22Rv1 (cell line): ENCODE results near the gene FAM184A.

Source experiments
- H3K27ac ChIP-seq: fragments of 450-650 bp; 2 replicates; pipeline ENCODE4 v1.5.1; 2017
- ZFX ChIP-seq: fragments of 450-650 bp; IDR thresholded peaks from 2 replicates; pipeline ENCODE4 v1.6.1; 2017; ENCODE audit warnings: antibody characterized with exemption, borderline replicate concordance
- TF ChIP-seq, protein P1 (sequence below): fragments of 450-650 bp; IDR thresholded peaks from 2 replicates; pipeline ENCODE4 v1.5.1; 2017; ENCODE audit warnings: mild to moderate bottlenecking

Gene FAM184A

DNA sequence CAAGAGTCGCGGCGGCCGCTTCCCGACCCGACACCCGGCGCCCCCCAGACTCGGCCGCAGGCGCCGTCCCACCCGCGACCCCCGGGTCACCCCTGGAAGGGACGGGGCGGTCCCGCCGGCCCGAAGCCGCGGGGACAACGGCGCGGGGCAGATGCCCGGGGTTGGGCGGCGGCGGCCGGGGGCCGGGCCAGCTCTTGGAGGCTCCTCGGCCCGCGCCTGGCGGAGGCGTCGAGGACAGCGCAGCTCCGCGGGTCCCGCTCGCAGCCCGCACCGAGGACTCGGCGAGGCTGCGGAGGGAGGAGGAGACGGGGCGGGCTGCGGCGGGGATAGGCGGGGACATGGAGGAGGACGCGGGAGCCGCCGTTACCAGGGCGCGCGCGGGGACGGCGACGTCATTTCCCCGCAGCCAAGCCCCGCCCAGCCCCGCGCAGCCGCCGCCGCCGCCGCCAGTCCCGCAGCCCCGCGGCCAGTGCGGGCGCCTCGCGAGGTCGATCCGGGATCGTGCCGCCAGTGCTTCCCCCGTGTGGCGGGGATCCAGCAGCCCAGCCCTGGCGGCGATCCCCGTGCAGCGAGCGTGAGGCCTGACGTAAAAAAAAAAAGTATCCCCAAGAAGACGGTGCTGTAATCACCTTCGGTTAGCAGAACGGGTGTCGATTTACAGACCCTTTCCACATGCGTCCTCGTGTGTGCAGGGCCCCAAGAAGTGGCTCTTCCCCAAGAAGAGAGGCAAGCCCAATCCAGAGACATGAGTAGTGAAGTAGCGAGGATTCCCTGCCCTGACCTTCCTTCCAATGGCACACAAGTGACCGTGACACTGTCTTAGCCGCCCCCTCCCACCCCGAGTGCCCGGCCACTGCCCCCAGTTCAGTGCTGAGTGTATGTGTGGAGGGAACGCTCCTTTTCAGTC is at the start of gene FAM184A:
Gene FAM184A, minus strand, starts transcription at position 289 of the 907 bp plus-strand sequence. CDS start 365 bp downstream, outside the sequence.
- TF ChIP-seq, protein P1, sequence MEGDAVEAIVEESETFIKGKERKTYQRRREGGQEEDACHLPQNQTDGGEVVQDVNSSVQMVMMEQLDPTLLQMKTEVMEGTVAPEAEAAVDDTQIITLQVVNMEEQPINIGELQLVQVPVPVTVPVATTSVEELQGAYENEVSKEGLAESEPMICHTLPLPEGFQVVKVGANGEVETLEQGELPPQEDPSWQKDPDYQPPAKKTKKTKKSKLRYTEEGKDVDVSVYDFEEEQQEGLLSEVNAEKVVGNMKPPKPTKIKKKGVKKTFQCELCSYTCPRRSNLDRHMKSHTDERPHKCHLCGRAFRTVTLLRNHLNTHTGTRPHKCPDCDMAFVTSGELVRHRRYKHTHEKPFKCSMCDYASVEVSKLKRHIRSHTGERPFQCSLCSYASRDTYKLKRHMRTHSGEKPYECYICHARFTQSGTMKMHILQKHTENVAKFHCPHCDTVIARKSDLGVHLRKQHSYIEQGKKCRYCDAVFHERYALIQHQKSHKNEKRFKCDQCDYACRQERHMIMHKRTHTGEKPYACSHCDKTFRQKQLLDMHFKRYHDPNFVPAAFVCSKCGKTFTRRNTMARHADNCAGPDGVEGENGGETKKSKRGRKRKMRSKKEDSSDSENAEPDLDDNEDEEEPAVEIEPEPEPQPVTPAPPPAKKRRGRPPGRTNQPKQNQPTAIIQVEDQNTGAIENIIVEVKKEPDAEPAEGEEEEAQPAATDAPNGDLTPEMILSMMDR, result peak; percentile 15; the same call in 1 of the 2 replicates
- no peak for TF ChIP-seq ZFX

GRCh38 chr6:119127627-119128026 is 49.2 kb upstream of the FAM184A start:
- TF ChIP-seq, protein P1, result no peak
- TF ChIP-seq ZFX, result no peak
- H3K27ac ChIP-seq, result no peak overlapping the region

More for the DNA sequence above, at the start of gene FAM184A:
- H3K27ac ChIP-seq, result peak within 1 kb of the TSS; percentile 56

DNA sequence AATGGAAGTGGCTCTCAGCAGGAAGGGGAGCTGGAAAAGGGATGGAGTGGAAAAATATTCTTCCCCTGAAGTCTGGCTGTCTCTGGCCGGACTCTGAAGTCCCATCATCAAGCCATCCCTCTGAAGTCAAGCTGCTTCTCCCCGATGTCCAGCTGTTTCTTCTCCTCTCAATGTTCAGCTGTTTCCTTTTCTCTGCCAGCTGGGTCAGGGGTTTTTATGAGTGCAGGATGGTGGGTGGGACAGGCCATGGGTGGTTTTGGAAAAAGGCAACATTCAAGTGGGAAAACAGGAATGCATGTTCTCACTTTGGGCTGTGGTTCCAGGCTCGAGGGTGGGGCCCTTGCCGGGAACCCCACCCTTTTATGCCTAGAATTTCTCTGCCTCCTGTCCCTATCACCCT is 48.4 kb upstream of the FAM184A start:
- TF ChIP-seq, protein P1, result no peak
- no peak for TF ChIP-seq ZFX
- no peak overlapping the region for H3K27ac ChIP-seq

- no peak overlapping the region for H3K27ac ChIP-seq
- TF ChIP-seq ZFX, result no peak
- TF ChIP-seq, protein P1, result no peak
Observed at GRCh38 chr6:119126140-119126539, 47.7 kb upstream of the FAM184A start.

- TF ChIP-seq, protein P1, result no peak
- TF ChIP-seq ZFX, result no peak
- H3K27ac ChIP-seq, result no peak overlapping the region
Observed at GRCh38 chr6:119125576-119125975, 47.1 kb upstream of the FAM184A start.

DNA sequence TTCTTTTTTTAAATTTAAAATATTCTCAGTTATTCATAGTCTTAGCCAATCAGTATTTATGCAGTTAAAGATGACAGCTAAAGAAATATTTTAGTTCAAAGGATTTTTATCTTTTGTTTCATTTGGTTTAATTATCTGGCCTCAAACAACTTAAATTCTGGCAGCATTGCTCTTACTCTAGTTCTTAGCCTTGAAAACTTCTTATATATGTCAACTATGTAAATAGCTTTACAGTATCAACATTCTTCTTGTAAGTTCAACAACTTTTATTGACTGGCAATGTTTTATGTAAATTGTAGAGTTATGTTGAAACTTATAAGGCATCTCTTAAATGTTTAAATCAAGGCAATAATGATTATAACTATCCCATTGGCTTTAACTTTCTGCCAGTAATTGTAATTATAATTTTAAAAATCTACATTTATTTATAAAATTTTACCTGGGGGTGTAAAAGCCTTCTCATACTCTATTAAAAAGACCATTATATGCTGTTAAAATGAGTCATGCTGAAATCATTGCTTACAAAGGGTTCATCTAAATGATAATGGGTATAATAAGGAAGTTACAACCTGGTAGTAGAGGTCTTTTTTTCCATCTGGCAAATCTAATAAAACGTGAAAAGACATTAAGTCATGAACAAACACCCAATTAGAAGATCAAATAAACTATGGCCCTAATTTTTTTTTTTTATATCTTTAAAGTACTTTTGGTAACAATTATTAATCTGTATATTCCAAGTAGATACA is 45.8 kb upstream of the FAM184A start:
- TF ChIP-seq ZFX, result no peak
- TF ChIP-seq, protein P1, result no peak
- H3K27ac ChIP-seq, result peak overlapping the region; percentile 17

GRCh38 chr6:119122336-119122735 is 43.9 kb upstream of the FAM184A start:
- no peak for TF ChIP-seq ZFX
- TF ChIP-seq, protein P1, result no peak
- H3K27ac ChIP-seq, result no peak overlapping the region
